Measurements from ENCODE around the gene SEMA6A. TPM values are rescaled to one million over a fixed set of nuclear protein-coding genes. Genes with fewer than 3 reads are reported as not detected.

The SEMA6A gene
- total RNA-seq, 1 donor from 2014 or later, result 17.8 TPM

DNA sequence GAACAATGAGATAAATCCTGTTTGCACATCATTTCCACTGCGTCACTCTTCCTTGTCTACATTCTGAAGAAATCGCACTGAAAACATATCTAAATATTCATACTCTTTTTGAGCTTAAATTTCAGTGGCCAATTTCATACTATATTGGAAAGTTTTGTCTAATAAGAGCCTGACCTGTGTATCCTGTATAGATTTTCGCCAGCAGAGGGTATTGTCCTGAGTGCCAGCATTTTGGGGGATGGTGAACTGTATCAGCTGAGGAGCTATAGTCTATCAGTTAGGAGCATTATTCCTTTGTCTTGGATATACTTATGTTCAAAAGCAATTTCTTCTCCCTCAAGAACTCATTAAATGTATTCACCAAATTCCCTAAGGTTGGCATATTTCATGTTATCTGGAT lies 102.3 kb downstream of the SEMA6A start:
- no peak overlapping the region for H3K27ac ChIP-seq
- H3K27me3 ChIP-seq, result no peaks in the 10 kb centered on the region
- DNase-seq (ENCODE audit: low spot score in 2 of 2), result no peak
- H3K4me3 ChIP-seq, result no peak overlapping the region
- no peak for TF ChIP-seq CTCF (IDR thresholded peaks at IDR 0.05)
- peaks cover 0 to 8% of the 10 kb centered on the region in 2 donors for H3K9me3 ChIP-seq
- no peaks in the 10 kb centered on the region for H3K4me1 ChIP-seq
- H3K36me3 ChIP-seq, result peaks cover 0 to 4% of the 10 kb centered on the region in 2 donors
- intact Hi-C loops (cut with DNase I), result no loop called here

DNA sequence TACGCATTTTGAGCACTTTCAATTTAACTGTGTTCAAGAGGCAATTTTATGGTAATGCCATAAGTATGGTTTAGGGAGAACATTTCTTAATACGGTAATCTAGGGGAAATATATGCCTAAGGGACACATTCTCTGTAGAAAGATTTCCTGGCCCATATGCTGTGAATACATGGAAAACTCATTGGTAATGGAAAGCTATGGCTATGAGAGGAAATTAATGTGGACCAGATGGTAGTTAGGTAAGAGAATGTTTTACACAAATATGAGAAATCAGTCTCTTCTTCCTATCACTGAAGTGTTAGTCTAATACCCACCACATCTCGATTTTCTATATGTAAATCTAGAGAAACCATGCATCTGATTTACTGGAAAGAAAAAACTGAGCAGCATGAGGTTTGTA lies 105.0 kb downstream of the SEMA6A start:
- Histone ChIP-seq H3K27ac (no peak overlapping the region), H3K9me3 (no peaks in the 10 kb centered on the region), H3K27me3 (no peaks in the 10 kb centered on the region), H3K4me1 (no peaks in the 10 kb centered on the region), H3K4me3 (no peak overlapping the region), H3K36me3 (no peaks in the 10 kb centered on the region)
- intact Hi-C loops (cut with DNase I), result no loop called here
- no peak for TF ChIP-seq CTCF (IDR thresholded peaks at IDR 0.05)
- DNase-seq (ENCODE audit: low spot score in 2 of 2), result no peak

DNA sequence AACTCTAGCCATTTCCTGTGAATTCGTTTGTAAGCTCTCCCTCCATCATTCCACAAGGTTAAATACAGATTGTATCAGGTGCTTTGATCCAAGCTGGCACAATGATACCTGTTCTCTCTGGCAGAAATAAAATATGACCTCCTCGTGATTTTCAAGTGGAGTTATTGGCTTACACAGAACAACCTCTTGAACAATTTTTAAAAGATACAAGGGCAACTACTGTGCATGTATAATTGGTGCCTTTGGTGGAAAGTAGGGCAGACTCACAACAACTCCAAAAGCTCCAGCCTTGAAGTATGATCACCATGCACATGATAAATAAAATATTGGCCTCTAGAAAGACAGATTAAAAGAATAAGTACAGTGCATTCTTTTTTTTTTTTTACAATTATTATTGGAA lies 106.0 kb downstream of the SEMA6A start:
- Histone ChIP-seq H3K9me3 (no peaks in the 10 kb centered on the region), H3K4me3 (no peak overlapping the region), H3K4me1 (no peaks in the 10 kb centered on the region), H3K27ac (no peak overlapping the region), H3K27me3 (no peaks in the 10 kb centered on the region), H3K36me3 (no peaks in the 10 kb centered on the region)
- no peak for DNase-seq (ENCODE audit: low spot score in 2 of 2)
- intact Hi-C loops (cut with DNase I), result no loop called here
- TF ChIP-seq CTCF (IDR thresholded peaks at IDR 0.05), result no peak

- DNase-seq (ENCODE audit: low spot score in 2 of 2), result no peak
- intact Hi-C loops (cut with DNase I), result no loop called here
- Histone ChIP-seq H3K27me3 (no peaks in the 10 kb centered on the region), H3K9me3 (no peaks in the 10 kb centered on the region), H3K27ac (no peak overlapping the region), H3K36me3 (no peaks in the 10 kb centered on the region), H3K4me1 (no peaks in the 10 kb centered on the region), H3K4me3 (no peak overlapping the region)
- no peak for TF ChIP-seq CTCF (IDR thresholded peaks at IDR 0.05)
Measured at GRCh38 chr5:116467465-116467843, 107.2 kb downstream of the SEMA6A start.

DNA sequence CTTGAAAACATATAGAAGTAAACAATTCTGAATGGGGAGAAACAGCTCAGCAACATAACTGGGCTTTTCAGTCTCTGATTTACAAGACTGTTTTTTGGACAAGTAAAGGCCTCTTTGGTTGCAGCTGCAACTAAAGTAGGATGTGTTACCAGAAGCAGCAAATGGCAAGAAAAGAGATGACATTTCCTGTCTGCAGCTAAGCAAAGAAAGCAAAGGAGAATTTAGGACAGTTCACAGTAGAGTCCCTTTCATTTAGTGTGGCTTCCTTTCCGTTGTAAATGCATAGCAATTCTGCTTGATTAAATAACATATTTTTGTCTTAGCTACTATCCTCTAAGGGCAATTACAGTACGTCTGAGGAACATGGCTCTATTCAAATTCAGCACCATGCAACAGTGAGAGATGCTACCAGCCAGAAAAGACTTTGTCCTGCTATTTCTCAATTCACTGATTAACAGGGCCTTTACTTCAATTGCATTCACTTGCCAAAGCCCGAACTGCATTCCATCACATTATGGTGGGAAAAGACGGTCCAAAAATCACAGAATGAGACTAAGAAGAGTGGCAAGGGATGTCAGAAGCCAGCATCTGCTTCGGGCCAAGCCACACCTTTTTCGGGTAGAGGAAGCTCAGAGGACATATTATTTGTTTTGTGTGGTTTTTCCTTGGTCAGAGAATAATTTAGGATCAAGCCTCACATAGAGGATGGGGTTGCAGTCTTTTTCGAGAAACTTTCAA lies 107.7 kb downstream of the SEMA6A start:
- Histone ChIP-seq H3K4me3 (no peak overlapping the region), H3K36me3 (no peaks in the 10 kb centered on the region)
- intact Hi-C loops (cut with DNase I), result no loop called here

More for the DNA sequence above, 107.7 kb downstream of the SEMA6A start:
- no peak for DNase-seq (ENCODE audit: low spot score in 2 of 2)
- Histone ChIP-seq H3K27me3 (no peaks in the 10 kb centered on the region), H3K9me3 (no peaks in the 10 kb centered on the region), H3K4me1 (no peaks in the 10 kb centered on the region), H3K27ac (no peak overlapping the region)
- no peak for TF ChIP-seq CTCF (IDR thresholded peaks at IDR 0.05)

Measured in ascending aorta (tissue), 2 donors.